ENCODE measurements around the gene FBXW11. TPM values are rescaled to one million over a fixed set of nuclear protein-coding genes. Genes with fewer than 3 reads are reported as not detected.
A peak's percentile ranks its signal among the peaks of the same experiment; 100 is the strongest.

Gene FBXW11
- total and polyA plus RNA-seq, 10 donors: 7.5 to 72.1 (median 54.7) TPM

DNA sequence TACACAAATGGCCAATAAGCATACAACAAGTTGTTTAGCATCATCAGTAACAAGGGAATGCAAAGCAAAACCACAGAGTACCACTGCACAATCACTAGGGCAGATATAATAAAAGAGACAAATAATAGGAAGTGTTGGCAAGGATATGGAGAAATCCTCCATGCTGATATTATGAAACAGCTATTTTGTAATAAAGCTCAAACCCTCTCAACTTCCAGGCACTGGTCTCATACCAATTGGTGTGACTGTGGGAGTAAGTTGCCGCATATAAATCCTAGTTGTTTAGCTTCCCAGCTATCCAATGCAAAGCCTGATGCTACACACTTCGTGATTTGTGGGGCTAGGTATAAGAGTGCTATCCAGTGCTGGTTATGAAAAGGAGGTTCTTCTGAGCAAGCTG, 132.2 kb downstream of the FBXW11 start:
- peak overlapping the region in 7 of 8 donors; percentile 45 to 86 (median 63) for H3K27ac ChIP-seq
- no peaks in the 10 kb centered on the region for H3K9me3 ChIP-seq
- H3K36me3 ChIP-seq: peaks cover 0 to 99% (median 70%) of the 10 kb centered on the region in 6 donors
- no peak for TF ChIP-seq POLR2A (IDR thresholded peaks at IDR 0.05)
- TF ChIP-seq POLR2AphosphoS5 (IDR thresholded peaks at IDR 0.05): no peak
- intact Hi-C loops (cut with DNase I; ENCODE audit: low total_unique reads): no loop called here
- no peaks in the 10 kb centered on the region for H3K27me3 ChIP-seq (replicated peaks in 1 of 7)
- H3K4me3 ChIP-seq: no peak overlapping the region
- 51 to 88% (median 64%) methylated on average over 2 of the region's 2 CpGs for WGBS, 5 donors
- peaks cover 0 to 35% (median 0%) of the 10 kb centered on the region in 6 donors for H3K4me1 ChIP-seq
- DNase-seq: no peak

DNA sequence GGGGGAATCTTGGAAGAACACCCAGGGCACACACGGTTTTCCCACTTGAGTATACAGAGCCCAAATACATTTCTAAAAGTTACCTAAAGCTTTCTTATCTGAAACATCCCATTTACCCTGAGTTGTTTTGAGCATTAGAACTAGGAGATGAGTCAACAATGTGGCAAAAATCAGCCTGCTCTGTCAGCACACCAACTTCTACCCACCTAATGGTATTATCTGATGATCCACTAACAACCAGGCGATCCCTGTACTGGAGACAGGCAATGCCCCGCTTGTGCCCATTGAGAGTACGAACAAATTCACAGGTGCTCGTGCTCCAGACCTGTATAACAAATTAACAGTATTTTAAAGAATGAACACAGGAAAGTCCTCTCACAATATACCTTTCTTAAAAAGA, 133.8 kb downstream of the FBXW11 start:
- H3K27me3 ChIP-seq (replicated peaks in 1 of 7): no peaks in the 10 kb centered on the region
- peaks cover 0 to 100% (median 79%) of the 10 kb centered on the region in 6 donors for H3K36me3 ChIP-seq
- no peak for TF ChIP-seq POLR2AphosphoS5 (IDR thresholded peaks at IDR 0.05)
- TF ChIP-seq, protein P1, sequence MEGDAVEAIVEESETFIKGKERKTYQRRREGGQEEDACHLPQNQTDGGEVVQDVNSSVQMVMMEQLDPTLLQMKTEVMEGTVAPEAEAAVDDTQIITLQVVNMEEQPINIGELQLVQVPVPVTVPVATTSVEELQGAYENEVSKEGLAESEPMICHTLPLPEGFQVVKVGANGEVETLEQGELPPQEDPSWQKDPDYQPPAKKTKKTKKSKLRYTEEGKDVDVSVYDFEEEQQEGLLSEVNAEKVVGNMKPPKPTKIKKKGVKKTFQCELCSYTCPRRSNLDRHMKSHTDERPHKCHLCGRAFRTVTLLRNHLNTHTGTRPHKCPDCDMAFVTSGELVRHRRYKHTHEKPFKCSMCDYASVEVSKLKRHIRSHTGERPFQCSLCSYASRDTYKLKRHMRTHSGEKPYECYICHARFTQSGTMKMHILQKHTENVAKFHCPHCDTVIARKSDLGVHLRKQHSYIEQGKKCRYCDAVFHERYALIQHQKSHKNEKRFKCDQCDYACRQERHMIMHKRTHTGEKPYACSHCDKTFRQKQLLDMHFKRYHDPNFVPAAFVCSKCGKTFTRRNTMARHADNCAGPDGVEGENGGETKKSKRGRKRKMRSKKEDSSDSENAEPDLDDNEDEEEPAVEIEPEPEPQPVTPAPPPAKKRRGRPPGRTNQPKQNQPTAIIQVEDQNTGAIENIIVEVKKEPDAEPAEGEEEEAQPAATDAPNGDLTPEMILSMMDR (IDR thresholded peaks at IDR 0.05 in 8 of 11, conservative IDR thresholded peaks at IDR 0.05 in 3 of 11): no peak
- TF ChIP-seq POLR2A (IDR thresholded peaks at IDR 0.05): no peak
- peak overlapping the region in 2 of 8 donors; percentile 81 to 86 for H3K27ac ChIP-seq
- H3K9me3 ChIP-seq: no peaks in the 10 kb centered on the region
- no peak overlapping the region for H3K4me3 ChIP-seq
- intact Hi-C loops (cut with DNase I; ENCODE audit: low total_unique reads): no loop called here
- peaks cover 0 to 39% (median 0%) of the 10 kb centered on the region in 6 donors for H3K4me1 ChIP-seq
- no peak for DNase-seq
- WGBS, 5 donors: 91 to 98% (median 96%) methylated on average over 5 of the region's 5 CpGs

DNA sequence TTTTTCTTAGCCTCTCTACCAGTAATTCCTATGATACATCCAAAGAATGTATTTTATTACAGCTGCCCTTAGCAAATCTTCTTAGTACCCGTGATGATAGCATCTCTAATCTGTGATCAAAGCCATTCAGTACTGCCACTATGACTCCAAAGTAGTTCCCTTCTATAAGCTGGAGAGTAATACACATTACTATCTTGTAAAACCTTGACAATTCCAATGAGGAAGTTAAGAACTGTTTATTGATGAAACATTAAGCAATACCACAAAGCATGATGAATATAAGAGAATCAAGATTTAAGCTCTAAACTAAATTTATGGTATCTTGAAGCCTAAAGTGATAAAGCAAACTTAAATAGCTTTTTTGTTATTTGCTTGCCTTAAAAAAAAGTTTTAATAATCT, 134.7 kb downstream of the FBXW11 start:
- H3K4me3 ChIP-seq: no peak overlapping the region
- 61 to 87% (median 69%) methylated on average over 1 of the region's 1 CpG for WGBS, 5 donors
- H3K9me3 ChIP-seq: no peaks in the 10 kb centered on the region
- H3K27me3 ChIP-seq (replicated peaks in 1 of 7): no peaks in the 10 kb centered on the region
- DNase-seq: no peak
- intact Hi-C loops (cut with DNase I; ENCODE audit: low total_unique reads): no loop called here
- H3K36me3 ChIP-seq: peaks cover 0 to 100% (median 78%) of the 10 kb centered on the region in 6 donors
- peak overlapping the region in 2 of 8 donors; percentile 81 to 86 for H3K27ac ChIP-seq
- H3K4me1 ChIP-seq: peaks cover 0 to 39% (median 0%) of the 10 kb centered on the region in 6 donors
- TF ChIP-seq POLR2AphosphoS5 (IDR thresholded peaks at IDR 0.05) (no peak), POLR2A (IDR thresholded peaks at IDR 0.05) (no peak)
- TF ChIP-seq, protein P1 (IDR thresholded peaks at IDR 0.05 in 8 of 11, conservative IDR thresholded peaks at IDR 0.05 in 3 of 11): no peak

DNA sequence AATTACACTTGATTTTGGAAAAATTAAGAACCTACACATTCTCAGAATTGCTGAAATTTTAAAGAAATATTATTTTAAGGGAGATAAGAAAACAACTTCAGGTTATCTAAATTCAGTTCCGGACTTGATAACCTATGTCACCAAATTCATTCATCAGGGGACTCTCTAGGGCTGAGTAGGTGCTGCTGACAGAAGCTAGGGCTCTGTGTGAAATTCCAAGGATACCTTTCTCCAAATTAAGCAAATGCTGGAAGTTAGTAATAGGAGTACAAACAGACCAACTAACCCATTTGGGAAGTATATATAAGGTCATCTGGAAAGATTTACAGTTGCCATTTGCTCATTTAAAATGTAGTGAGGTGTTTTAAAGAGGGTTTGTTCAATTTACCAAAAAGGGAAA, 136.5 kb downstream of the FBXW11 start:
- Histone ChIP-seq H3K27ac (peak overlapping the region in 1 of 8 donors; percentile 11), H3K9me3 (no peaks in the 10 kb centered on the region), H3K4me1 (peaks cover 0 to 51% (median 0%) of the 10 kb centered on the region in 6 donors), H3K4me3 (no peak overlapping the region), H3K27me3 (replicated peaks in 1 of 7) (no peaks in the 10 kb centered on the region), H3K36me3 (peaks cover 0 to 98% (median 72%) of the 10 kb centered on the region in 6 donors)
- intact Hi-C loops (cut with DNase I; ENCODE audit: low total_unique reads): no loop called here
- 67 to 79% (median 72%) methylated on average over 1 of the region's 1 CpG for WGBS, 5 donors
- TF ChIP-seq POLR2AphosphoS5 (IDR thresholded peaks at IDR 0.05) (no peak), POLR2A (IDR thresholded peaks at IDR 0.05) (no peak)
- TF ChIP-seq, protein P1 (IDR thresholded peaks at IDR 0.05 in 8 of 11, conservative IDR thresholded peaks at IDR 0.05 in 3 of 11): no peak
- DNase-seq: no peak

All from spleen (tissue), 11 donors.